HG02571 (cell line): ENCODE measurements around the gene NEUROD4.

ENCODE experiments used
- ATAC-seq: cut with Tn5 transposase; IDR thresholded peaks from one replicate; pipeline ENCODE4 v1.9.1; 2021; ENCODE audit warnings: mild to moderate bottlenecking, moderate library complexity; ENCODE audit not compliant: unreplicated experiment

The NEUROD4 gene

DNA sequence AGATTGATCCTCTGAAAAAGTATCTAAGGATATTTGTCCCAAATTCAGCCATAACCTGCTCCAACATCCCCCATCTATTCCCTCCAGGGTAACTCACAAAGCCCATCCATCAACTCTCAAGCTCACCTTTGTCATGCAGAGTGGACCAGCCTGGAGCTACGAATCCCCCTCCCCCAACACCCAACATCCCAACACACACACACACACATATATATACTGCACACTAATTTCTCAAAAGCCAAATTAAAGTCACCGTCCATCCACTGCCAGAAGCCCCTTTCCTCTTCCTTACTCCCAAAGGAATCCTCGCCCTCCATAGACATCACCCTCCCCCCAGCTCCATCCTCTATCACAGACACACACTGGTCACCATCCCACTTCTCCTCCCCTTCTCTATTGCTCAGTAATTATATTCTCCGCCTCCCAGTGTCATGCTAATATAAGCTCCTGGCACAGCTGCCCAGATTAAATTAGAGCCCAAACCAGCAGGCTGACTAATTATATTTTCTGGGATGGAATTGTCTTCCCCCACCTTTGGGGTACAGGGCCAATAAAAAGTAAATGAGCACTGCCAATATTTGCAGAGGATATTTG is 21.7 kb upstream of the NEUROD4 start:
- no peak for ATAC-seq

DNA sequence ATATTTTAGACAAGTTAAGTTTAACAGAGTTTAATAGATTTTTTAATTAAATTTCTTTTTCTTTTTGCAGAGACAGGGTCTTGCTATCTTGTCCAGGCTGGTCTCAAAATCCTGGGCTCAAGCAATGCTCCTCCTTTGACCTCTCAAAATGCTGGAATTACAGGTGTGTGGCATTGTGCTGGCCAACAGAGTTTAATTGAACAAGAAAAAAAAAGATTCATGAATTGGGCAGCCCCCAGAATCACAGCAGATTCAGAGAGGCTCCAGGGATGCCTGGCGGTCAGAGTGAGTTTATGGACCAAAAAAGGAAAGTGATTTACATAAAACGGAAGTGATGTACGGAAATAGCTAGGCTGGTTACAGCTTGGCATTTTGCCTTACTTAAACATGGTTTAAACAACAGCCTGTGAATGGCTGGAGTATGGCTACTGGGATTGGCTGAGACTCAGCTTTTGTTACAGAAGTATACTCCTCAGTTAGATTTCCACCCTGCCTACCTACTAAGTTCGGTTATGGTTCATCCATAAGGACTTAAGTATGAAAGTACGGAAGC is 20.7 kb upstream of the NEUROD4 start:
- ATAC-seq, result no peak

DNA sequence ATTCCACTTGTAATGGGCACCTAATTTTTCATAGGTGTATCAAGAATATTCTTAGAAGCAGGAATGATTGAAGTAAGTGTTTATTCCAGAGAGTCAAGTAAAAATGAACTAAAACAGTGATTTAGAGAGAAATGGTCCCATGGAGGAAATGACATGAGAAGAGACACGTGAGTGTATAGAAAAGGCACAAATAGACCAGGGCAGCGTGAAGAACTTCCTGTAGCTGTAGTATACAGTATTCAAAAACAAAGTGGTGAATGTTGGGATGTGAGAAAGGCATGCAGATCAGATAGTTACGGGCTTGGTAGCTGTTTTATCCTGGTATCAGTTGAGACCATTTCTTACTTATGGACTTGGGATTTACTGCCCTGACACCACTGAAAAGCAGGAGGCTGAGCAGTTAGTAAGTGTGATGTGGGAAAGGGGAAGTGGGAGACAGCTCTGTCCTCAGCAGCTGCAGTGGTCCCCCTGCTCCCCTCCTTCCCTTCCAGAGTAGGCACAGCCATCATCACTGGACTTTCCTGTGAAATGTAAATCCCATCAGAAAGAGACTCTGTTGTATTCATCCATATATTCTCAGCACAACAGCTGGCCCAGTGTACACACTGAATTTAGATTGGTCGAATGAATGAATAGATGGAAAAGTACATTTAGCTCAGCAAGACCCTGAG is 18.4 kb upstream of the NEUROD4 start:
- ATAC-seq, result no peak

DNA sequence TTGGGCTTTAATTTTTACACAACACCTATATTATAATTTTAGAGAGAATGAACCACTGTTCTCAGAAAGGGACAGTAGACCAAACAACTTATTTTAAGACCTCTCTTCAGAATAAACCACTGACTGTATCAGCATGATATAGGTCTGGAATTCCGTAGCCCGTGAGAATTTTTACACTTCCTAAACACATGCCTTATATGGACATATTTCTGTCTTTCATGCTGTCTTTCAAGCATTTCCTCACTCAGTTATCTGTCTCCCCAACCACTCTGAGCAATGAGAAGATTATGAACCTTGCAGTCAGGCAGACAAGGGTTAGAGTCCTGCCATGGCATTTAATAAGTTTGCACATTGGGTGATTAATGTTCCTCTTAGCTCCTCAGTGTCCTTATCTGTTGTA is 17.4 kb upstream of the NEUROD4 start:
- no peak for ATAC-seq

DNA sequence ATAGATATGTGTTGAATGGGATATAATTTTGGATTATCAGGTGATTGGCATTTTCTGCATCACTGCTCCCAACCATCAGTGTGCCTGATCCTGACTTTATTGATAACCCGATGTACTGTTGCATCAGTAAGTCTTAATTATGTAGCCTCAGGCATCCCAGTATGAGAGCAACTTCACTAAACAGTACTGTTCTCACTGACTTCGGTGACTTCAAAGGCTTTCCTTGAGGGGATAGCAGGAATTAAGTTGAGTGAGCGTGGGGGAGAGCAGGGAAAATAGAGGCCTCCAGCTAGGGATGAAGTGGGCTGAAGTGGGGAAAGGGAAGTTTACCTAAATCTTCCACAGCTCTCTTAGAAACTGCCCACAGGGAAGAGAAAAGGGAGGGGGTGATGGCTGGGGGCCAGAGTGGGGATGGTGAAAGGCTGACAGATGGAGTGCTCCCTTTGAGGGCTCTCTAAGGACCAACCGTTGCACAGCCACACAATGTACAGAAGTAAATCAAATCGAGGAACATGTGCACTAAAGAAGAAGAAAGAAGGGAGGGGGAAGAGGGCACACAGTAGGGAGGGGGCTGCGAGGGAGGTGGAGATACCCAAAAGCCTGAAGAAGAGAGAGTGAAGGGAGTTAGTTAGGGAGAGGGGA is 10.7 kb upstream of the NEUROD4 start:
- no peak for ATAC-seq

DNA sequence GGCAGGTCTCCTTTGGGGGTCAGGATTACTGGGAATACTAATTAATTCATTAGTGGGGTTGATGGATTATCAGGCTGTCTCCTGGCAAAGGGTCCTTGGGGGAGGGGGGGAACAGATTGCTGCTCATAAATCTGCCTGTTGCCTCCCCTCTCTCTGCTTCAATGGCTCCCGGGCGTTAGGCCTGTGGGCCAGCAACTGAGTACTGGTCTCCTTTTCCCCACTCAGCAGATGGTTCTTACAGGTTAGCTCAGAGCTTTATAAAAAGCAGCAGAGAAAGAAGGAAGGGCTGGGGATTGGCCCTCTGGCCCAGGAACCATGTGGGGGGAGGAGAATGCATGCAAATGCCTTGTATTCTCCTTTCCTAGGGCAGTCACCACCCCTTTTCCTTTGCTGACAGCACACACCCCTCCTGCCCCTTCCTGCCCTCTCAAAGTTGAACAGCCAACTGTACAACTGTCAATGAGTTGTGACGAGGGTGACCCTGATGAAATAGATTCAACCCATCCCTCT is 2.3 kb upstream of the NEUROD4 start:
- ATAC-seq, result no peak

DNA sequence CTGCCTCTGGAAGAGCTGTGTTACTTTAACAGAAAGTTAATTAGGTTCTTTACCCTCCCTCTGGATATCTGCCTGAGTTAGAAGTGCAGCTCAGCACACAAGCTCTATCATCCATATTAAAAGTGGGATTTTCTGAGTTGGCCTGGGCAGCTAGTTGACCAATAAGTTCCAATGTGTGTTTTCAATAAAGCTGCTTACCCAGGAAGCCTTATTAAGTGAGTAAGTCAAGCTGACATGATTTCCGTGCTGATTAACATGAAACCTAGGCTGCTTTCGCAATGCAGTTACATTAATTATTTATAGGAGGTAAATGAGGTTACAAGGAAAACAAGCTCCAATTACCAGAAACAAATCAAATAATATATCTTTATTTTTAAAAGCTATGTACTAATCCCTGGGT is 4.8 kb downstream of the NEUROD4 start:
- no peak for ATAC-seq

DNA sequence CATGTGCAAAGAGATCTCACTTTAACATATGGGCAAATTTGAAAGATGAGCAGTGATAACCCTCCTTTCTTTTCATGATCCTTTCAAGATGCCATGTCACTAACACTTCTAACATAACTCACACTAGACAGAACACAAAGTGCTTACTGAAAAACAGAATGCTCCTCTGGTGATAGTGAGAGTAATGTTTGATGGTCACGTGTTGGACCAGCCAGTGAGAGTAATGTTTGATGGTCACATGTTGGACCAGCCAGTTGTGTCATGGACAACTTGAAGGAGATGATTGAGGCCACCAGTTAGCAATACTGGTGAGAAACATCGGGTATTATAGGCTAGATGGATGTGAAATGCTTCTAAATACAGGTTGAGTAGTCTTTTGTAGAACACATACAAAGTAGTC is 5.7 kb downstream of the NEUROD4 start:
- no peak for ATAC-seq

DNA sequence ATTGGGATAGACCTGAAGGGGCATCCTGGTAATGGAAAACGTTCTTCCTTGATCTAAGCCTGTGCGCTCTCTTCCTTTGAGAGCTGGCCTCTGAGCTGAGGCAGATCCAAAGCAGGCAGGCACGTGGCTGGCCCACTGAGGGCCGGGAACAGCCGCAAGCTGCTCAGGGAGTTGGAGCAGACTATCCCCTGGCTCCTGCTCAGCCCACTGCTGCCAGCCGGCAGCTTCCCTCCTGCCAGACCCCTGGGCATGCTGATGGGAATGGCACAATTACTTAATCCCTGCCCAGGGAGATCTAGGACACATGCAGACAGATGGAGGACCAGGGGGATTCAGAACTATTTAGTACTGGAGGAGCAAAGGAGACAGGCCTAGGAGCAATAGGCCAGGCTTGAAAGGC is 14.4 kb downstream of the NEUROD4 start:
- ATAC-seq, result no peak

DNA sequence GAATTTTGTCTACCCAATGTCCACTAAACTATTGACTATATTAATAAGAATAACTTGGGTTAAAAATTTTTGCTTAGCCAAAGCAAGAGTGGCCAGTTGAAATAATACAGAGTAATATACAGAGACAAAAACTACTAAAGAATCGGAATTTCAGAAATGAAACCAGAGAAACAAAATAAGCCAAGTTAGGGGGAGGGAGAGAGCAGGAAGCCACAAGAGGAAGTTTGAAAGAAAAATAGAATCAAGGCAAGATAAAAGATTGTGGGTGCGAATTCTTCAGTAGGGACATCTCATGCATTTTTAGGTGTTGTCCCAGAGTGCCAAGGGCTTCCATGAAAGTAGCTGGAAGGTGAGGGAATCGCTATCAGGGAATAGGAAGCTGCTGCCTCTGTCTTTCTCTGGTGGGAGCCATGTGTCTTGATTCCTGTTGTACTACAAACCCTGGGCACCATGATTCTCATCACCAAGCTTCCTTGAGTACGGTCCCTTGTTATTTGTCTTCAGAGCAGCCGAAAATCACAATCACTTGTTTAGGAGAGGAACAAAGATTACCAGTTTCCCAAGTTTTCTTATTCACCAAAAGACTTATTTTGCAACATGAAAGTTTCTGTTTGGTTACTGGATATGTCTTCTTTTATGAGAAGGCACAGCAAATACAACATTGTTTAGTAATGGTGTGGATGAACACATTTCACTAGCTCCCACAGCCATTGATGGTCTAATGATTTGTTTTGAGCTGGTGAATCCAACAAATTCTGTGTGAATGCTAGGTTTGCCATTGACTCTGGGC is 16.7 kb downstream of the NEUROD4 start:
- no peak for ATAC-seq

DNA sequence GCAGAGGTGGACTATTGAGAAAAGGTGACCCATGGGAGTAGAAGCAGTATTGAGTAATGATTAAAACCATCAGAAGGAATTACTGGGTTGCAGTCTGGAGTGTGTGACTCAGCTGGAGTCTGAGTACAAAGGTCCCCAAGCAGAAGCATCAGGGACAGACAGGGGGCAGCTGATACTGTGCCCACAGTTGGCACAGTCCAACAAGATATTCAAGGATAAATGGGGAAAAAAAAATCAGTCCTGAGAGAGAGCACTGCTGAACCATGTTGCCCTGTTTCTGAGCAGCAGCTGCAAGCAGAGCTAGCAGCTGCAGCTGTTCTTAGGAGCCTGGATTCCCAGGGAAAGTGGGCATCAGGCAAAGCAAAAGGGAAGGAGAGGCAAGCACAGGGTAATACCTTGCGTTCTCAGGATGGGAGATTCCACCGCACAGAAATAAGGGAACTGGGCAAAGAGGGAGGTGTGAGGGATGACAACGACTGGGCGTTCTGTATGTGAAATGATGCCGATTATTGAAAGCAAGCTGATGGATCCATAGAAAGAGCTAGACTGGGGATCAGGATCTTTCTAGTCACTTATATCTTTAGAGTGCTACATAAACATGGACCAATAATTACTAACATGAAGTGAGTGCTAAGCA is 17.7 kb downstream of the NEUROD4 start:
- ATAC-seq, result no peak

DNA sequence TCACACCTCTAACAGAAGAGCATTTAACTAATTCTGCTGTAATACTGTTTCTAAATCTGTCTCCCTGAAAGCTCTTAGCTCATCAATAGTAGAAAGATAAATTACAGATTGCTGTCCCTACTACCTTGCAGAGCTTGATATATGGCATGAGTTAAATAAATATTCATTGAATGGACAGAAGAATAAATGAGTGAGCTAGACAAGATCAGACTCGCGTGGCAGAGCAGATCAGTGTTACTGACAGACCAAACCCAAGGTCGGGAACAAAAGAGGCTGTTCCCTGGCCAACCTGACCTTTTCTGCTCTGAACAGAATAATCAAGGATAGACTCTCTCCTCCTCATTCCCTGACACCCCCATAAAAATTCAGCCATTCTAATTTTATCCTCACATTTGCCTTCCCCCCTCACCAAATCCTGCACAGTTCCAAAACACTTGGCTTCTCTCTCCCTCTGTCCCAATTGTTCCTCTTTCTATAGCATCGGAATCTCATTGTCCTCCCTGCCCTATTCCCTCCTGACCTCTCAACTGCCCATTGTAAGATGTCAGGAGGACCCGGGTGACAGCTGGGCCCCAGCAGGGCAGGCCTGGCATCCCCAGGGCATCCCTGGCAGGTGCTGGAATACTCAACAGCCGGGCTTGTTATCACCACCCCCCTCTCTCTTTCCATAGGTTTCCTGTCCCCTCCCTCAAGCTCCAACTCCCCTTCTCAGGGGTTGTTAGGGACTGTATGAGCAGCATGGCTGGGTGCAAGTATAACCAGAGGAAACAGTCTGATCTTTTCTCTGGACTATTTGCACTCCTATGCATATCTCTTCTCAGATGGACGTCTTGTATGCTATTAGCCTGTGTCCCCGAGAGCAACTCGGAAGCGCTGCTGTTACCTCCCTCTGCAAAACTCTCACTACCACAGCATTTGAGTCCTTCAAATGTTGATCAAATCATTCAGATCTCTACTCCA is 19.9 kb downstream of the NEUROD4 start:
- ATAC-seq, result no peak

DNA sequence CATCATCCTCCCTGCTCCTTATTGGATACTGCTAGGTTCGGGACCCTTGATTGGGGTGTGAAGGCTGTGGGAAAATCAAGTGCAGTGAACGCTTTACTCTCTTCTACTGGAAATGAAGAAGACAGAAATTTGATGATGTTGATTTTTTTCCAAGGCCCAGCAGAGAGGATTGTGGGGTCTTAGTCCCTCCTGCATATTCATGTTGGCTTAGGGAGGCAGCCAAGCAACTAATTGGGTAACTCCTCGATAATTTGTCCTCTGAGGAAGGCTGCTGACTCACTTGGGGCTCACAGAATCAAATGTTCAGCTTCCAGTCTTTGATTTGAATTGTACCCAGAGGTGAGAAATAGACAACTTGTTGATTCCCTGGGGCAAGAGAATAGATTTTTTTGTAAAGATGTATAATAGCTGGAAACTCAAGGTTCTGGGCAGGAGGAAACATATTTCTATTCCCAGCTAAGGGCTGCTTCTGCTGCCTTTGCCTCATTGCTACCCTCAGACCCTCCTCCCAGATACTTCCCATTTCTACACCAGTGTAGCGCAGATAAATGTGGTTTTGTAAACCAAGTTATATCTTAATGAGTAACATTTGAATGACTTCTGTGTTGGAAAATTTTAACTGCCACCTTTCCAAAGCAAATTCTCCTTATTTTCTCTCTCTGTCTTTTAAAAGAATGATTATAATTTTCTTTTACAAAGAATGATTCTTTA is 21.7 kb downstream of the NEUROD4 start:
- ATAC-seq, result no peak

DNA sequence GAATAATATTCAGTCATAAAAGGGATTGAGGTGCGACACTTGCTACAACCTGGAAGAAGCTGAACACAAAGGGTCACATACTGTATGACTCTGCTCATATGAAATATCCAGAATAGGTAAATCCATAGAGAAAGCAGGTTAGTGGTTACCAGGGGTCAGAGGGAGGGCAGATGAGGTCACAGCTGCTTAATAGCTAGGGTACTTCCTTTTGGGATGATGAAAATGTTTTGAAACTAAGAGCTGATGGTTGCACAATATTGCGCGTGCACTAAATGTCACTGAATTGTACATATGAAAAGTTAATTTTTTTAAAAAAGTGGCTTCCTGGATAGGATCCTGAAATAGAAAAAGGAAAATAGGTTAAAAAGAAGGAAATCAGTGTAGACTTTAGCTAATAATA is 23.8 kb downstream of the NEUROD4 start:
- ATAC-seq, result no peak

DNA sequence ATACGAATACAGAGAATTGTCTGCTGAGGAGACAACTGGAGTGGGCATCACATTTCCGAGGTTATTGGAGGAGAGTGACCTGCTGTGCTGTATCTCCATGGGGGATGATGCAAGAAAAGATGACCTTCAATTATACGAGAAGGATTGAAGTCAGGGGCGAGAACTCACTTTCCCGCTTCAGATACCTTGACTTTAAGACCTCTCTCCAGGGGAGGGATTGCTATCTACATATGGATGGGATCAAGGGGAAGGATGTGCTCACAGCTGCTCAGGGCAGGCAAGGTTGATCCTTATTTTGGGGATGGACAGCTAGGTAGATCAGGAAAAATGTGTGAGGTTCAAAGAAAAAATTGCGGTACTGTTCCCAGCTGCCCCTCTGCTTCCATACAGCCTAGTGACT is 24.4 kb downstream of the NEUROD4 start:
- ATAC-seq, result no peak

DNA sequence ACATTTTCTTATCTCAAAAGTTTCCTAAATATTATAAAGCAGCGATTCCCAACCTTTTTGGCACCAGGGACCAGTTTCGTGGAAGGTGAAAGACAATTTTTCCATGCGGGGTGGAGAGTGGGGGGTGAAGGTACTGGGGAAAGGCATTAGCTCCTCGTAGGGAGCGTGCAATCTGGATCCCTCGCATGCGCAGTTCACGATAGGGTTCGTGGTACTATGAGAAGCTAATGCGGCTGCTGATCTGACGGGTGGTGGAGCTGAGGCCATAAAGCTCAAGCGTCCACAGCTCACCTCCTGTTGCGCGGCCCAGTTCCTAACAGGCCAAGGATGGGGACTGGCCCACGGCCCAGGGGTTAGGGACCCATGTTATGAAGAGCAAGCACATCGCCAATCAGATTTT is 29.9 kb downstream of the NEUROD4 start:
- no peak for ATAC-seq

DNA sequence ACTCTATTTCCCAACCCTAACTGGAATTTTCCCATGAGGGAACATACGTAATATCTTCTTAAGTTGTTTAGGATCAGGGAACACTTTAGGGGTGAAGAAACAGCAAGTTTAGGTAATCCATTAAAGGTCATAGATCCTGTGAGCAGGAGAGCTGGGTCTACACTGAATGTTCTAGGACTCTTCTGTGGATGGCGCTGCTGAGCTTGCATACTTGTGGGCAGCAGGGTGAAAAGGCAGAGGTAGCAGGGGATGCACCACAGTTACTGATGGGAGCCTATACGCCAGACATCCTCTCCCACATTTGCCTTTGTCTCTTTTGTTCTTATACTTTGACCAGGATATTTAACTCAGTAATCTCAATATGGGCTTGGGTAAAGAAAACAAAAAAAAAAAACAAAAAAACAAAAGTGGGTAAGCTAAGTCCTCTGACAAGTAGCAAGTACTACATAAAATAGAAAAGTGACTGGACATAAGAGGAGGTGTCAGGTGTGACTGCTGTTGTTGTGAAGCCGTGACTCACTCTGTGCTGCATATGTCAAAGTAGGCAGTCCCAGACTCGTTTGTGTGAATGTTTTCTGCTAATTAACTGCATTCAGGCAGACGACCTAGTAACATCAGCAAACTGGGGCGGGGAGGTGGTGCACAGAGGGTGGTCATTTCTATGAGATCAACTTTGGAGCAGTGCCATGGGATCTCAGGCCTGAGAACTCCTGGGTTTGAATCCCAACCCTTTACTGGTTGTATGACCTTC is 31.6 kb downstream of the NEUROD4 start:
- no peak for ATAC-seq

DNA sequence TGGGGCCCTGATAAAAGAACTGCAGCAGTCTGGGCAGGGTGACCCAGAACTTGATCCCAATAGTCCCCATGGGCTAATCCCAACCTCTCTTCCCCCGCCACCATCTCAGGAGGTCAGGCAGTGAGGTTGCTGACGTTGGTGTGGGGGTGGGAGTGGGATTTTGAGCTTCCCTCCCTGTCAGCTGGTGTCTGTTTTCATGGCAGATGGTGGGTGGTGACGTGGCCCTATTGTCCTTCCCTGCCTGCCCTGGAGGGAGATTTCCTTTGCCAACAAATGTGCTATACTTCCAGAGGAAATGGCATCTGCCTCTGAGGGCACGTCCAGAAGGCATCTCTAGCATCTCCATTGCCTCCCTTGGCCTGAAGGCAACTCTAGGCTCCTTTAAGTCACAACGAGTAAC is 37.7 kb downstream of the NEUROD4 start:
- no peak for ATAC-seq
